GM12872 (cell line): ENCODE results near the gene DAAM1.

ENCODE experiments used
- TF ChIP-seq, protein P1 (sequence below): IDR thresholded peaks from 3 replicates; pipeline ENCODE4 v1.5.1; 2011; ENCODE audit warnings: low read depth, mild to moderate bottlenecking, low read length, moderate library complexity; ENCODE audit not compliant: insufficient read depth

DAAM1 gene

DNA sequence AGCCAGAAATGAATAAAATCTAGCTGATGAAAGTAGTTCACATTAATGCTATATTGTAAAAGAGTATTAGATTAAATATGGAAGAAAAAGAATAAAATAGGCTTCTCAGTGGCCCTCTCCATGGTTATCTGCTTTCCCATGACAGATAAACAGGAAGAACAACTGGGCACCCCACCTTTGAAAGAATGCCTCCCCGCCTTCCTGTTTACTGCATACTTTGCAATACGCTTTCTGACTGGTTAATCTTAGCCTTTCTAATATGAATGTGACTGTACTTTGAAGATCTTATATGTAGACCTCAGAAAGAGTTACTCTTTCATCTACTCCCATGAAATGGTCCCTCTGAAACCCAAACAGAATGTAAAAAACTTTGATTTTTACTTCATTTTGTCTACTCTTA, 34.1 kb upstream of the DAAM1 start:
- TF ChIP-seq, protein P1, sequence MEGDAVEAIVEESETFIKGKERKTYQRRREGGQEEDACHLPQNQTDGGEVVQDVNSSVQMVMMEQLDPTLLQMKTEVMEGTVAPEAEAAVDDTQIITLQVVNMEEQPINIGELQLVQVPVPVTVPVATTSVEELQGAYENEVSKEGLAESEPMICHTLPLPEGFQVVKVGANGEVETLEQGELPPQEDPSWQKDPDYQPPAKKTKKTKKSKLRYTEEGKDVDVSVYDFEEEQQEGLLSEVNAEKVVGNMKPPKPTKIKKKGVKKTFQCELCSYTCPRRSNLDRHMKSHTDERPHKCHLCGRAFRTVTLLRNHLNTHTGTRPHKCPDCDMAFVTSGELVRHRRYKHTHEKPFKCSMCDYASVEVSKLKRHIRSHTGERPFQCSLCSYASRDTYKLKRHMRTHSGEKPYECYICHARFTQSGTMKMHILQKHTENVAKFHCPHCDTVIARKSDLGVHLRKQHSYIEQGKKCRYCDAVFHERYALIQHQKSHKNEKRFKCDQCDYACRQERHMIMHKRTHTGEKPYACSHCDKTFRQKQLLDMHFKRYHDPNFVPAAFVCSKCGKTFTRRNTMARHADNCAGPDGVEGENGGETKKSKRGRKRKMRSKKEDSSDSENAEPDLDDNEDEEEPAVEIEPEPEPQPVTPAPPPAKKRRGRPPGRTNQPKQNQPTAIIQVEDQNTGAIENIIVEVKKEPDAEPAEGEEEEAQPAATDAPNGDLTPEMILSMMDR = no peak

DNA sequence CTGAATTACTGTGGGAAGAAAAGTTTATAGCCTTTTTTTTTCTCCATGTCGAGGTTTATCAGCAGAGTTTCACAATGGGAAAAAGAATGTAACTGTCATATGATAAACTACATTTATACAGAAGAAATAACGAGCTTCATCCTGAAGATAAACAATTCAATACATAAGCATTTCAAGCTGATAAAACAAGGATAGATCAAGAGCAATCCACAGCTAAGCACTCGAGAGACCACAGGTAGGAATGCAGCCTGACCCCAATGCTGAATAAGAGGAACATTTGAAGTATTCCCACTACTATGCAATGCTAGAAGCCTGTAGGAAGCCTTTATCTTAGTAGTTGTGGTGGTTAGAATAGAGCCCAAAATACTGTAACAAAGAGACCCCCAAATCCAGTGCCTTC, 32.6 kb upstream of the DAAM1 start:
- TF ChIP-seq, protein P1 = no peak

DNA sequence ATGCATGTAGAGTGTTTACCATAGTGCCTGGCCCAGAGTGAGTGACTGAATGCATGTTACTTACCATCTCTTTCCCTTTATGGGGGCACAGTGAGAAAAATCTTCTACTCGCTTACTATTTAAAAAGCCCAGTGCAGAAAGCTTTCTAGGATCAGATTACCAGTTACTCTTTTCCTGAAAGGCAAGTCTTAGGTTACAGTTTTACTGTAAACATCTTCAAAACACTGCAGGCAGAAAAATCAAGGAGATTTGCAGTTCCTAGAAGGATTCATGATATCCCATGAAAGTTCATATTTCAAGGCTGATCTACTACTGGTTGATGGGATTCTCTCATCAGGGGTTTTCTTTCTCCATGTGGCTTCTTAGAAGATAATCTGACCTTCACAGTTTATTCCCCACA, 29.3 kb upstream of the DAAM1 start:
- TF ChIP-seq, protein P1 = no peak

DNA sequence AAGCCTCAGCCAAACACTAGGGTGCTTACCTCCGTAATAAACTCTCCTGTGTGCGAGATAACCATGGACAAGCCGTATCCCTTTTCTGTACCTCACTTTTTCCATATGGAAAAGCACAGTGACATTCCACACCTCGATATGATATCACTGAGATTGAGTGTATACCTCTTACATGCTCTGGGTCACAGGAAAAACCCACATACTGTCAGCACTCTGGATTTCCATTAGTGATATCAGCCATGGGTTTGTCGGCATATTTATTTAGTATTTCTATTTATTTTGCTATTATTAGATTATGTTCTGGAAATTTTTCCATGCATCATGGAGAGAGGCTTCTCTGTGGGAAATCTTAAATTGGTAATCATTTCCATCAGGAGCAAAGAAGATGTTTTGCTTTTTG, 28.0 kb upstream of the DAAM1 start:
- TF ChIP-seq, protein P1 = no peak

DNA sequence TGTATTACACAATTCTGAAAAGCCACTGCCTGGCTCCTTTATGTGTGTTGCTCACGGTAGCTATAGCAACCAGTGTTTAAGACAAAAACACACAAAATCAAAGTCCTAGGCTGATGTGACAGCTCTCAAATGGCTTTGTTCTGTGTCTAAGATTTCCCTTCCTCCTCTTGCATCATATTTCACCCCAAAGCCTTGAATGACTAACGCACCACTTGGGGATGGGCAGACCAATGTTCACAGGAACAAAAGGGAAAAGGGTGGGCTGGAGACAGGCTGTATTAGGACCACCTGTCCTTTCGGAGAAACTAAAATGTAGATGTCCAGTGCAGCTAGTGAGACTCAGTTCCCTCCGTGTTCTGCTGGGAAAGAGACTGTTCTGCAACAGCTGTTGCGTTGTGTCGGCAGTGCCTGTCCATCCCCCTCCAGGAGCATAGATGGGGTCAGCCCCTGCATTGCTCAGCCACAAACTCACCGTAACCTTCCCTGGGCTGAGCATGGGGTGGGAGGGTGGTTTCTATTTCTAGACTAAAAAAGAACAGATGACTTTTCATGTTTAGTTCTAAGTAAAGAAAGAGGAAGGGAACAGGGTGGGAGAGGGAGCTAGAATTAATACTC, 26.8 kb upstream of the DAAM1 start:
- TF ChIP-seq, protein P1 = no peak

DNA sequence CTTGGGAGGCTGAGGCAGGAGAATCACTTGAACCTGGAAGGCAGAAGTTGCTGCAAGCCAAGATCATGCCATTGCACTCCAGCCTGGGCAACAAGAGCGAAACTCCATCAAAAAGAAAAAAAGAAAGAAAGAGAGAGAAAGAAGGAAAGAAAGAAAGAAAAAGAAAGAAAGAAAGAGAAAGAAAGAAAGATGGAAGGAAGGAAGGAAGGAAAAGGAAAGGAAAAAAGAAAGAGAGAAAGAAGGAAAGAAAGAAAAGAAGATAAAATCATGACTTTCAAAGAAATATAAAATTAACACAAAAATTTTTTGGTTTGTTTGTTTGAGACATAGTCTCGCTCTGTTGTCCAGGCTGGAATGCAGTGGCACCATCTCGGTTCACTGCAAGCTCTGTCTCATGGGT, 22.2 kb upstream of the DAAM1 start:
- TF ChIP-seq, protein P1 = no peak

DNA sequence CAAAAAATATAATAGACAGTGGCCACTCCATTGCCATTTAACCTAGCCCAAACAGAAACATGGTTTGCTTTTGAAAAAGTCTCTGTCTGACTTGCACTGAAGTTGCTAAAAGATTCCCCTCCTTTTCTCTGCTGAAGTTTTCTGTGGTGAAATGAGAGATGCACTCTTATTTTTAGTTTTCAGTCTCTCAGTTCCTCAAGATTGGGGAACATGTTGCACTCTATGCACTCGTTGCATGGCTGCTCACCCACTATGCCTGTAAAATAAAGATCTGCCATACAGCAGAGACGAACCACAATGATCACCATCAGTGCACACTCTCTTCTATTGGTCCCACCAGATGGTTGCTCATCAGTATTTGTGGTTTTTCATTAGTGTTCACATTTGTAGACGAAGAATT, 13.1 kb upstream of the DAAM1 start:
- TF ChIP-seq, protein P1 = no peak
